HG02852 (cell line): ENCODE measurements around the gene FHOD3.
"Not testable (repeated sequence)": the region's sequence is repeated elsewhere in the genome, so short reads cannot be mapped to it uniquely, and the experiment has no call there.

Source experiments
- ATAC-seq: cut with Tn5 transposase; IDR thresholded peaks from one replicate; pipeline ENCODE4 v1.9.1; 2021; ENCODE audit warnings: mild to moderate bottlenecking, moderate library complexity; ENCODE audit not compliant: unreplicated experiment

FHOD3 gene

DNA sequence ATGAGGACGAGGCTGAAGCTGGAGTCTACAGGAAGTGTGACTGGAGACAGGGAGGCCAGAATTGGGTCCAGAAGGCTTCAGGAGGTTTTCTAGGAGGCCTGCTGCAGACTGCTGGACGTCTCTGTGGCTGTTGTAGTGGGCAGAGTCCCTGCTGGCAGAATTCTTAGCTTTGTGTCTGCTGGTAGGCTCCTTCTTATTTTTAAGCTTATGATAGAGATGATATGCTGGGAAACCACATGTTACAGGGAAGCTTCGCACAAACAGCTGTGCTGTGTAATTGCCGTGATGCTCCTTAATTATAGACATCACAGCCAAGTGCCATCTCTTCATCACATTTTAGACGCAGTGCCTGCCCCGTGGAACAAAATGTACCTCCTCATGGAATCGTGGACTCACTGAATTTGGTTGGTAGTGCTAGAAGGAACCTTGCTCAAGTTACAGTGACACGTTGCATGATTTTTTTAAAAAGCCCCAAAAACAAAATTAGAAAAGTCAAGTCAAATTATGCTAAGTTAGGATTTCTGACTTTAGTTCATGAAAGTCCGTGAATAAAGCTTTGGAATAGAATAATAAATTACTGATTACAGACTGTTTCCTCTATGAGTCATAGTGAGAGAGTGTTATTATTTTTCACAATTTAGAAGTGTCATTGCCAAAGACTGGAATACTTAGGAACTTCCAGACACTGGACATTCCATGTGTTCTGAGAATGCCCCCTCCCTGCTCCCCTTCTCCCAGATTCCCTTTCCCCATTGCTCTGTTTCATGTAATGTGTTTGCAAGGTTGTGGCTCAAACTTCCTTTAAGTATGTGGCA lies 144.1 kb downstream of the FHOD3 start:
- ATAC-seq: no peak

DNA sequence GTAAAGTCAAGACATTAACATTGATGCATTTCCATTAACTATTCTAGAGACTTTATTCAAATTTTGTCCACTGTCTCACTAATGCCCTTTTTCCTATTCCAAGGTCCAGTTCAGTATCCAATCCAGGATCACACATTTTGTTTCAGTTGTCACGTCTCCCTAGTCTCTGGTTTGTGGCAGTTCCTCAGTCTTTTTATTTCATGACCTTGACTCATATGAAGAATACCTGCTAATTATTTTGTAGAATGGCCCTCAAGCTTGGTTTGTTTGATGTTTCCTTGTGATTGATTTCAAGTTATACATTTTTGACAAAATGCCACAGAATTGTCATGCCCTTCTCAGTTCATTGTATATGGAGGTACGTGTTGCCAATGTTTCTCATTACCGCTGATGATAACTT lies 145.2 kb downstream of the FHOD3 start:
- no peak for ATAC-seq

DNA sequence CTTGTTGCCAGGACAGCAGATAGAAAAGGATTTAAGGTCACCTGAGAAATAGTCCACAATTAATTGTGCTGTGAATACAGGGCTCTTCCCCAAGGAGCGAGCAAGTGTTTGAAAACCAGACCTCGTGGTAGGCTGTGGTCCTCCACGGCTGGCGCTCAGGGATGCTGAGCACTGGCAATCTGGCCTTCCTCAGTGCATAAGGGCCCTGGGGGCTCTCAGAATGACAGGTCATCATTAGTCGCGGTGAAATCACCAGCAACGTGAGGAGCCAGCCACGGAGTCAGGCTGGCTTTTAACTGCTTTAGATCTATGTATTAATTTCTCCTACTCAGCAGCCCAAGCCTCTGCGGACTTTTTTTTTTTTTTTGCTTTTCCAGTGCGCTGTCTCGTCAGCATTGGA lies 148.5 kb downstream of the FHOD3 start:
- no peak for ATAC-seq

DNA sequence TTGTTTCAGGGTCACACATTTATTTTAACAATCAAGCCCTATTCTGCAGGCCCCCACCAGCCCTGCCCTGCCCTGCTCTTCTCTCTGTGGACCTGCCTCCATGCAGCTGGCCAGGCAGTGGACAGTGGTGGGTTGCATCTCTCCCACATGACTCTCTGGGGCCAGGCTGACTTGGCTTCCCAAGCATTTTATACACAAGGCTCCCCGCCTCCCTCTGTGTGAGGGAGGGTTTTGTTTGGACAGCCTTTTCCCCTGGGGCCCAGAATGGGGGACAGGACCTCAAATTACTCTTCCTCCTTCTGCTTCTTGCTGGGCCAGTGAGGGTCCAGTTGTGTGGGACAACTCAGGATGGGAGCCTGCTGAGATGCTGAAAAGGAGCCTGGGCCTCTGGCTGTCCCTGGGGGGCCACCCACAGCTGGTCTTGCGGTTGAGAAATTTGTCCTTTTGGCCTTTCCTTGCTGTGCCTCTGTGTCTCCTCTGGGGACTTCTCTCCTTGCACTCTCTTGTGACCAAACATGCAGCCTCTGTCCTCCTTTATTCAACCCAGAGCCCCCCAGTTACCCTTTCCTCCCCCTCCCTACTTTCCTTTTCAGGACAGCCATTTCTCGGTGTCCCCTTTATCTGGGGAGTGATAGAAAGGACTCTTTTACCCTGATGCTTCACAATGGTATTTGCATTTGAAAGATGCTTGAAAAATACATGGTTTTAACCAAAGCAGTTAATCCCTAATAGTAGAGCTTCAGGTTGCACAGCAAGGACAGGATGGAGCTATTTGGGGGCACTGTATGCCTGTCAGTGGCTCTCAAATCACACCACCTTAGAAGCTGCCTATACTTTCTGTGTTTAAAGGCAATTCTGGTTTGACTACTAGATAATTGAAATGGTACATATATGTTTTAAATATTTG lies 151.1 kb downstream of the FHOD3 start:
- no peak for ATAC-seq

DNA sequence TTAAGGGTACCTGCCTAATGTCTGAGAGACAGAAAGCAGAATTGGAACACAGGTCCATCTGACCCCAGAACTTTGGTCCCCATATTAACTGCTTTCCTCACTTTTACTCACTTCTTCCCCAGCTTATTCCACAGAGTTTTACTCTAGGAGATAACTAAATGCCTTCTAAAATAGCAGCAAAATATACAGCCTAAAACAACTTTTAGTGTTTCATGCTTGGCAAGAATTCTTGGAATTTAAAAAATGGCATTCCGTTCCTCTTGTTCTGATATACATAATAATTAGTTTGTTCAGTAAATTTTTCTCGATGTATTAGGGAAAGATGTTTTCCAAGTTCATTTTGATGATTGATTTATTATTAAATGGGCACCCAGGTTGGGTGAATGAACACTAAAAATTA lies 151.9 kb downstream of the FHOD3 start:
- ATAC-seq: no peak

DNA sequence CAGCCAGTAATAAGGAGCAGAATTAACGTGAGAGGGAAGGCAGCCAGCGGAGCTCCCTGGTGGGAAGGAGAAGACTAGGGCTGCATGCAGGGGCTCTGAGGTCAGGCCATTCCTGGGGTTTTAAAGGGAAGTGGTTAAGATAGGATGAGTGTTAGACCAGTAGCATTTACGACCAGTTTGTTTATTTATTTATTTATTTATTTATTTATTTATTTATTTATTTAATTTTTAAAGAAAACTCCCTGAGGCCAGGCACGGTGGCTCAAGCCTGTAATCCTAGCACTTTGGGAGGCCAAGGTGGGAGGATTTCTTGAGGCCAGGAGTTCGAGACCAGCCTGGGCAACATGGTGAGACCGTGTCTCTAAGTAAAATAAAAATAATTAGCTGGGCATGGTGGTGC lies 152.8 kb downstream of the FHOD3 start:
- ATAC-seq: no peak

DNA sequence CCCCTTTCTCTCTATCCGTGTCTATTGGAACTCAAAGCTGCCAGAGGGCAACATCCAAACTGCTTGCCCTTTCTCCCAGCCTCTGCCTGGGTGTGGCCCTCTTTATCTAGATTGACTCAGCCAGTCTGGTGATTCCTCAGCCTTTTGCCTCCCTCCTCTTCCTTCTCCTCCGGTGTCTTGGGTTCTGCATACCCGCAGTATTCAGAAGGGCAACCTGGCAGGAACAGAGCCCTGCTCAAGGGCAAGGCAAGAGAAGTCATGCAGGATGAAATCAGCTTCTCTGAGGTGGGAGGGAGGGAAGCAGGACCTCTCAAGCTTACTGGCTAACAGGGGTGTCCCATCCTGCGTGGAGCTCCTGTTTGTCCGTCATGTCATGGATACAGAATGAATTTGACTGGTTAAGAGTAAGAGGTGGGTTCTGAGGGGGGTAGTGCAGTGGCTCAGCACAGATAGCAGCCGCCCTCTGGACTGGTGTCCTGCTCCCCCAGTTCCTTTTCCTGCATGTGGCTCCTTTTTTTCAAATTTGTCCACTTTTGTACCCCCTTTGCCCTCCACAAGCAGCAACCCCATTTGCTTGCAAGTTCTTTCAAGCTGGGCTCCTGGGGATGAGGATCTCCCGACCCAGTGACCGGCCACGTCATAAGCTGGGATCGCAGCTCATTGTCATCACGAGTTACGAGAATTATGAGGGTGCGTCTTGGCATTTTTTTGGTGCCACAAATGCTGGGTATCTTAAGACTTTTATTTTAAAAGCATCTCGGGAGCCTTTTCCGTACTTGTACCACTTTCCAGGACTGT lies 154.1 kb downstream of the FHOD3 start:
- no peak for ATAC-seq

DNA sequence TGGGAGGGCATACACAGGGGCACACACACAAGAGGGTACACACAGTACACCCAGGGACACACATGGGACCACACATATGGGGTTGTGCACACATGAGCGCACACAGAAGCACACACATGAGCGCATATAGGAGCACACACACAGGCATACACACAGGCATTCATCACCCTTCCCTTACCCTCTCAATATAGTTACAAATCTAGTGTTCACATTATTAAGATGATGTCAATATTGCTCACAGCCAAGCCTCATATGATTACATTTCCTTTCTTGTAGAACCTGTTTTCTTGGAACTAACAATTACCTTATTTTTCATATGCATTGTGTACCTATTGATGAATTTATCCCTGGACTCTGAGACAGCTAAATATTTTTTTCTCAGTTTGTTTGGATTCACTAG lies 156.7 kb downstream of the FHOD3 start:
- no peak for ATAC-seq

DNA sequence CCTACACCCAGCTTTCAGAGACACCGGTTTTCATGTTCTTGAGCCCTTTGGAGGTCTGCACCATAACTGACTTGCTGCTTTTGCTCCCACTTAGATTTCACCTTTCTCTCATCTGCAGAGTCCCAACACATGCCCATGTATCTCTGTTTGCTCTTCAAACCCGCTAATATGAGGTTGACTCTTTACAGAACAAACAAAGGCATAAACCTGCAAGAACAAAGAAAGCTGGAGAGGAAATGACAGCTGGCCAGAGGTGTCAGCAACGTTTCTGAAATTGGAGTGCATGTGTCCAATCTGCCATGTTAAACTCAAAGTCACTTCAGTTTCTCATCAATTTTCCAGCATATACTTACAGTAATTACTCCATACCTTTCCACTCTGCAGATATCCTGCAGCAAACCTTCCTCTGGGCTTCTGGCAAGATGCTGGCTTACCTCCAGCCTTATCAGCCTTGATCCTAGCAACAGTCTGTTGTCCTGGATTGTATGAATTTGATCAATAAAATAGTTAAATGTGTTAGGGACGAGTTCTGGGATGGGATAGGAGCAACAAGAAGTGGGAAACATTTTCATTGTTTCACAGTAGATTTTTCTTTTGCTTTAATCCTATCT lies 157.4 kb downstream of the FHOD3 start:
- no peak for ATAC-seq

DNA sequence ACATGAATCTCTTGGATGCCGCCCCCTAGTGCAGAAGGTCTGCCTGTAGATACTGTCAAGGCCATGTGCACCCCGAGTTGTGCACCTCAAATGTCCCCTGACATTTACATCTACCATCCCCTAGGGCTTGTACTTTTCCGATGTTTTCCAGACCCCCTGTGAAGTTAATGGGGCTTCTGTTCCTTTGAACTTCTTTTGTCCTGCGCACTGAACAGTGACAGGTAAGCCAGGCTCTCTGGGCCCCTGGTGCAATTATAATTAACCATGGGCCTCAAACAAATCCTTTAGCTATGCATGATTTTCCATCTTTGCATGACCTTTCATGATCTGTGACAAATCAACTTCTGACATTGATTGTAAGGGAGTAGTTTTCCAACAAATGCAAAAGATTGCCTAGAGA lies 158.4 kb downstream of the FHOD3 start:
- ATAC-seq: no peak

DNA sequence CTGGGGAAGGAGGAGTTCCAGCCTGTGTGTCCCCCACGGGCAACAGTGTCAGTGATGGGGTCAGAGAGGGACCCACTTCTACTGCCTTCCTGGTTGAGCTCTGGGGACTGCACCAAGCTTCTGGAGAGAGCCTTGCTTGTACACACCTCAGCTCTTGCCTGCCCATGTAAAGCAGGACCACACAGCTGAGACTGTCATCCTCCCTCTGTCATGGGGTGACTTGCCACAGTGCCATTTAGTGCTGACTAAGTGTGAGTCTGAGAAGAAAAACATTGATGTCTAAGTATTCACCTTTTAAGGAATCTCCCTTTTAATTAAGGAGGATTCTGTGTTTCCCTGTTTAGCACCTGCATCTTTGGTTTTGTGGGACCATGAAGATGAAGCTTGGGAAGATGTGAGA lies 159.1 kb downstream of the FHOD3 start:
- ATAC-seq: no peak

DNA sequence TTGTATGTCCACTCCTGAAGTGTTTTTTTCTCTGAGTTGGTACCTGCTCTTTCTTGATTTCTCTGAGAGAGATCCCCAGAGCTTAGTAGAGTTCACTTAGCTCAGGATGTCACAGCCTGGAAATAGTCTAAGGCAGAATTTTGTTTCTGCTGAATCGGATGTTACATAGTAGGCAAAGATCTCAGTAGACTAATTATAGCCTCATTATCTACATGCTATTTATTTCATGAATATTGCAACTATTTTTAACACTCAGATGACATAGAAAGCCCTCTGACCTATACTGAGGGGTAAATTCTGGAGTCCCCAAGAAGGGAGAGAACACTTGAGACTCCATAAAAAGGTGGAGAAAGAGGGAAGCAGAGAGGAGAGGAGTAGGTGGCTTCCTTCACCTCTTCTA lies 160.2 kb downstream of the FHOD3 start:
- ATAC-seq: no peak

DNA sequence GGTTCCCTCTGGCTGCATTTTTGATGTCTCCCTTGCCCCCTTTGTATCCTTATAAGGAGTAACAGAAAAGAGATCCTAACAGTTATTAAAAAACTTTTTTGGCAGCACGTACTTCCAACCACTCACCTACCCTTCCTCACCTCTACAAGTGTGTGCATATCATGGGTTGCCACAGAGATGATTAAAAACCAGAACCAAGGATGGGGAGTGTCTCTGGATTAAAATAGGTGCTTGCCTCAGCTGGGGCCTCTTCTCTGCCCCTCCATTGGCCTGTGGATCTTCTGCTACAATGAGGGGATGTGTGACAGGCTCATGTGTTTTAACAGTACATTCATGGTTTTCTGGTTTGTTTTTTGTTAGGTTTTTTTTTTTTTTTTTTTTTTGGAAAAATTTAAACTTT lies 160.8 kb downstream of the FHOD3 start:
- ATAC-seq: no peak

DNA sequence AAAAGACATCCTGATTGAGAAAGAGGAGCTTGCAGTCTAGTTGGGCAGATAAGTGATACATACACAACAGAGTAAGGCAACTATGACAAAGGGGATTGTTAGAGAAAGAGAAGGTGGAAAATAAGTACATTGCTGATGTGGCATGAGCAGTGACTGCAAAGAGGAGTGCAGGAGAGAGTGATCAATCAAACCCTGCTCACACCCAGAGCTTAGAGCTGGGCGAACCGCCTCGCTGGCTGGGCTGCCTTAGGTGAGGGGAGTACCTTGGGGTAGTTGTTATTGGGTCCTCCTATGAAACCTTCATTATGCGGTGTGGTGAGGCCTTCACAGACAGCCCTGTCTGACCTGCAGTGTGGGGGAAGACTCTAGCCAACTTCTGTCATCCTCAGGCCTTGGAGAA lies 161.7 kb downstream of the FHOD3 start:
- no peak for ATAC-seq

DNA sequence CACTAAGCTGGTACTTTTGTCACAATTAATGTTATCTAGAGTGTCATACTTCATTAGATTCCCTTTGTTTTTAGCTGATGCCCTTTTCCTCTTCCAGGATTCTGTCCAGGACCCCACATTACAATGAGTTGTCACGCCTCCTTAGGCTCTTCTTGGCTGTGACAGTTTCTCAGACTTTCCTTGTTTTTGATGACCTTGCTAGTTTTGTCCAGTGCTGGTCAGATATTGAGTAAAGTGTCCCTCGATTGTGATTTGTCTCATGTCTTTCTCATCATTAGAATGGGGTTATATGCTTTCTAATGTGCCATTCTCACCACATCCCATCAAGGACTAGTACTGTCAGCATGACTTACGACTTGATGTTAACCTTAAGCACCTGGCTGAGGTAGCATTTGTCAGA lies 162.3 kb downstream of the FHOD3 start:
- no peak for ATAC-seq

DNA sequence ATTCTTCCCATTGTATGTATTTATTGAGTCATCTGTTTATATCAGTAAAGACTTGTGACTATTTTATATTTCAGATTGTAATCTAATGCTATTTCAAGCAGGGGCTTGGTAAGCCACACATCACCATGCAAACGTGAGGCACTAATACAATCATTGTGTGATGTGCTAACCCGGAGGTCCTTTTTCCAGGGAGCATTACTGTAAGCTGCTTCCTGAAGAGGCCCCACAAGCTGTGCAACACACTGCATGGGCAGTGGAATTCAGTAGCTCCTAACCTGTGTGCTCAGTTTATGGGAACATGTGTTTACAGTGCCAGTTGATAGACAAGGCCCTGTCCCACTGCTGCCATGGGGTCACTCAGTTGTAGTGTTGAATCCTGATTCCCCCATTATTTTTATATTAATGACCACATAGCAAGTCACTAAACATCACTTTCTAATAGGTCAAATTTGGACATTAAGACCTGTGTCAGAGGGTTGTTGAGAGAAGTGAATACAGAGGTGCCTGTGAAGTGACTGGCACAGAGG lies 162.9 kb downstream of the FHOD3 start:
- ATAC-seq: no peak

DNA sequence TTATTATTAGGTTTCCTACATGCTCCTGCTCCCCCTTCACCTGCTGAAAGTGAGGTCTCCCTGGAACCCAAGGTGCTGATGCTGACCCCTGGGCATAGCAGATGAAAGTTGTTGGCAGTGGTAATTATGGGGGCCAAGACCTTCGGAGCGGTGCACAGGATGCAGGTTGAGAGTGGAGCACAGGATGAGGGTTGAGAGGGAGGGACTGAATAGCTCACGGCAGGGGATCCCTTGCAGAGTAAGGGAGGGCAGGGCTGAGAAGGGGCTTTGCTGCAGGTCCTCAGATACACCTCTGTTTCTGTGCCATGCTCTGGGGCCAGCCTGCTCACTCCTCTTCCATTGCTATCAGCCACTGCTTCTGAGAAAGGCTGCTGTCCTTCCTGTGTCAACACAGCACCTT lies 163.3 kb downstream of the FHOD3 start:
- no peak for ATAC-seq

DNA sequence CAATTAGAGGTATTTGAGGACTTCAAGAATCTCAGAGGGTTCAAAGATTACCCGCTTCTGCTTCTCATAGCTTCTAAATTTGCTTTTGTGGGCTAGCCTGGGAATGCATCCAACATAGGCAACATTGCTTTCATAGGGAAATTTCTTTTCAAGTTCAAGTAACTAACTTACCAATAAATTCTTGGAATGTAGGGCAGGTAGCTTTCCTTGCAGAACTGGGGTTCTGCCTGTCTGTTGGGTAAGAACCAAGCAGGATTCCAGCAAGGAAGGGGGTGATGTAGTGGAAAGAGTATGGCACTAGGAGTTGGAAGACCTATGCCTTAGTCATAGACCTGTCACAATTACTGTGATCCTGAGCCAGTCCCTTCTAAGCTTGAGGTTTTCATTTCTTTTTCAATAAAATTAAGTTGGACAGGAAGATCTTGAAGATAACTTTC lies 164.1 kb downstream of the FHOD3 start:
- no peak for ATAC-seq

DNA sequence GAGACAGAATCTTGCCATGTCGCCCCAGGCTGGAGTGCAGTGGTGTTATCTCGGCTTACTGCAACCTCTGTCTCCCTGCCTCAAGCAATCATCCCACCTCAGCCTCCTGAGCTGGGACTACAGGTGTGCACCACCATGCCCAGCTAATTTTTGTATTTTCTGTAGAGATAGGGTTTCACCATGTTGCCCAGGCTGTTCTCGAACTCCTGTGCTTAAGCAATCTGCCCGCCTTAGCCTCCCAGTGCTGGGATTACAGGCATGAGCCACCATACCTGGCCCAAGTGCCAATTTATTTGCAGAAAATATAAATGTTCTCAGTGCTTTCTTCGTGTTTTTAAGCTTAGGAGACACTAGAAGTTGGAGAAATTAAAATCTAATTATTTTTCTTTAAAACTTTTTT lies 166.0 kb downstream of the FHOD3 start:
- ATAC-seq: not testable (repeated sequence)

DNA sequence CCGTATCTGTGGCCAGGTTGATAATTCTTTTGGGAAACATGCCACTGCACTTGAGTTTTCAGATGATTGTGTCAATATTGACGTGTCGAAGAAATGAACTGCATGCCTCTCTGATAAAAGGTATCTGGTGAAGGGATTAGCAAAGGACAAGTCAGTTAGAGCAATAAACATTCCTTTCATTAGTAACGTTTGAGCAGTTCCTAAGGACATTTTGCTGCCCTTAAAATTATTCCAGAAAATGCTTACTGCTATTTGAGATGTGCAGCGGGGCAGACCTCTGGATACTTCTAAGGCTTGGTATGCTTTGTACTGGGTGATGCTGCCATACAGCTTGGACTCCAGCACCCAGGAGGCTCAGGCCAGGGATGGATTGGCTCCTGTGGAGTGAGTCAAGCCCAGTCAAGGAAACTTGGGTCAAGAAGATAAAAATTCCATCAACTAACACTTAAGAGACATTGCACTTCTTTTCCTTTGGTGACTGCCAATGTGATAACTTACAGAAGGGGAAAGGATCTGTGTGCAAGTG lies 166.7 kb downstream of the FHOD3 start:
- ATAC-seq: no peak
